ENCODE data around the gene MOGAT1. TPM values are rescaled to one million over a fixed set of nuclear protein-coding genes. Genes with fewer than 3 reads are reported as not detected.

Gene MOGAT1
- total and polyA plus RNA-seq, 2 of the 8 experiments (the other 6 are each of a cell fraction or from before 2014, with no cell fraction given) = 0.11 to 0.67 TPM

GRCh38 chr2:222686086-222686750, 14.8 kb downstream of the MOGAT1 start (continued):
- TF ChIP-seq CHD7 (IDR thresholded peaks at IDR 0.05; ENCODE audit: insufficient replicate concordance, low read length) (no peak), CHD2 (IDR thresholded peaks at IDR 0.05; ENCODE audit: low read length) (no peak), SP1 (IDR thresholded peaks at IDR 0.05; ENCODE audit: low read depth, low read length) (no peak), POLR2AphosphoS5 (IDR thresholded peaks at IDR 0.05; ENCODE audit: low read depth, low read length) (no peak), BACH1 (IDR thresholded peaks at IDR 0.05; ENCODE audit: low read length) (no peak), PHF8 (conservative IDR thresholded peaks at IDR 0.05; ENCODE audit: low read depth, low read length) (no peak), TEAD4 (IDR thresholded peaks at IDR 0.05; ENCODE audit: low read depth, low read length) (no peak), MAX (IDR thresholded peaks at IDR 0.05) (no peak), RXRA (IDR thresholded peaks at IDR 0.05; ENCODE audit: insufficient read depth, low read depth, low read length) (no peak)
